GM23338 (cell line): ENCODE data around the gene PSMB5. TPM values are rescaled to one million over a fixed set of nuclear protein-coding genes. Genes with fewer than 3 reads are reported as not detected.

Experiments used
- ATAC-seq: fragments of 200-7000 bp; cut with Tn5 transposase; 3 replicates; pipeline ENCODE4 v1.9.1; 2020
- DNase-seq: peaks from one replicate; pipeline ENCODE4 v3.0.0-alpha.2; 2015; ENCODE audit warnings: low spot score
- H2AFZ ChIP-seq: fragments of 200-600 bp; sonication (generic); 2 replicates; pipeline ENCODE4 v1.8.0; 2016; ENCODE audit warnings: antibody characterized with exemption, mild to moderate bottlenecking, moderate library complexity
- H3F3A ChIP-seq: fragments of 200-600 bp; sonication (generic); replicated peaks from 2 replicates; pipeline ENCODE4 v1.8.0; 2017; ENCODE audit warnings: antibody characterized with exemption, mixed run types, low read depth
- H3K27ac ChIP-seq: fragments of 200-600 bp; sonication (generic); 2 replicates; pipeline ENCODE4 v1.6.1; 2016; ENCODE audit warnings: low read depth
- H3K27me3 ChIP-seq: fragments of 200-600 bp; sonication (generic); 2 replicates; pipeline ENCODE4 v1.8.0; 2016; ENCODE audit warnings: mild to moderate bottlenecking, mixed run types, moderate library complexity; ENCODE audit not compliant: insufficient read depth
- H3K36me3 ChIP-seq: fragments of 200-600 bp; sonication (generic); 2 replicates; pipeline ENCODE4 v1.8.0; 2016; ENCODE audit warnings: mild to moderate bottlenecking; ENCODE audit not compliant: insufficient read depth
- H3K4me1 ChIP-seq: fragments of 200-600 bp; sonication (generic); 2 replicates; pipeline ENCODE4 v1.8.0; 2016; ENCODE audit warnings: mild to moderate bottlenecking, moderate library complexity; ENCODE audit not compliant: insufficient read depth
- H3K4me2 ChIP-seq: fragments of 200-600 bp; sonication (generic); 2 replicates; pipeline ENCODE4 v1.7.1; 2017; ENCODE audit warnings: mixed run types
- H3K4me3 ChIP-seq: fragments of 200-600 bp; sonication (generic); 2 replicates; pipeline ENCODE4 v1.6.1; 2016; ENCODE audit warnings: mixed run types
- H3K79me2 ChIP-seq: fragments of 200-600 bp; sonication (generic); replicated peaks from 2 replicates; pipeline ENCODE4 v1.8.0; 2017; ENCODE audit warnings: mild to moderate bottlenecking; ENCODE audit not compliant: insufficient read depth
- H3K9me2 ChIP-seq: fragments of 200-600 bp; sonication (generic); 2 replicates; pipeline ENCODE4 v1.8.0; 2017; ENCODE audit not compliant: insufficient read depth
- H4K20me1 ChIP-seq: fragments of 200-600 bp; sonication (generic); replicated peaks from 2 replicates; pipeline ENCODE4 v1.8.0; 2017; ENCODE audit warnings: mild to moderate bottlenecking; ENCODE audit not compliant: insufficient read depth
- H3K27ac Mint-ChIP-seq: 2 replicates; pipeline ENCODE4 v1.8.0; 2020; ENCODE audit warnings: inconsistent platforms, mild to moderate bottlenecking, moderate library complexity, mixed read lengths
- H3K27me3 Mint-ChIP-seq: 3 replicates; pipeline ENCODE4 v1.8.0; 2022; ENCODE audit warnings: low read depth, mild to moderate bottlenecking, moderate library complexity, mixed read lengths, inconsistent platforms; ENCODE audit not compliant: insufficient read depth, poor library complexity
- H3K36me3 Mint-ChIP-seq: 3 replicates; pipeline ENCODE4 v1.8.0; 2021; ENCODE audit warnings: low read depth, mild to moderate bottlenecking, inconsistent platforms, moderate library complexity, mixed read lengths
- H3K4me1 Mint-ChIP-seq: 3 replicates; pipeline ENCODE4 v1.8.0; 2020; ENCODE audit warnings: mild to moderate bottlenecking, inconsistent platforms, mixed read lengths
- H3K4me3 Mint-ChIP-seq: 3 replicates; pipeline ENCODE4 v1.8.0; 2021; ENCODE audit warnings: moderate library complexity, mild to moderate bottlenecking, inconsistent platforms, mixed read lengths
- H3K9me3 Mint-ChIP-seq: 3 replicates; pipeline ENCODE4 v1.8.0; 2020; ENCODE audit warnings: moderate library complexity, mild to moderate bottlenecking, inconsistent platforms, mixed read lengths
- CREB1 ChIP-seq: fragments of 250-450 bp; sonication (Bioruptor Pico); IDR thresholded peaks from 2 replicates; pipeline ENCODE4 v1.5.0; 2020; ENCODE audit warnings: low read depth, mild to moderate bottlenecking, moderate library complexity
- ETS1 ChIP-seq: IDR thresholded peaks from 2 replicates; pipeline ENCODE4 v1.6.1; 2016; ENCODE audit warnings: antibody characterized with exemption
- EZH2 ChIP-seq: fragments of 200-600 bp; sonication (generic); IDR thresholded peaks from one replicate; pipeline ENCODE4 v1.8.0; 2017; ENCODE audit warnings: antibody characterized with exemption, mild to moderate bottlenecking, low read depth; ENCODE audit not compliant: unreplicated experiment
- EZH2phosphoT487 ChIP-seq: fragments of 200-600 bp; sonication (generic); IDR thresholded peaks from one replicate; pipeline ENCODE4 v1.8.1; 2018; ENCODE audit warnings: antibody characterized with exemption; ENCODE audit not compliant: unreplicated experiment
- POLR2AphosphoS5 ChIP-seq: IDR thresholded peaks from 2 replicates; pipeline ENCODE4 v1.6.1; 2016; ENCODE audit warnings: antibody characterized with exemption, low read depth
- STAT1 ChIP-seq: IDR thresholded peaks from one replicate; pipeline ENCODE4 v1.6.1; 2016; ENCODE audit warnings: antibody characterized with exemption; ENCODE audit not compliant: unreplicated experiment
- ZNF331 ChIP-seq: fragments of 250-450 bp; sonication (Bioruptor Pico); IDR thresholded peaks from 2 replicates; pipeline ENCODE4 v1.5.0; 2020; ENCODE audit warnings: low read depth, mild to moderate bottlenecking, moderate library complexity
- ZNF462 ChIP-seq: fragments of 250-450 bp; sonication (Bioruptor Pico); IDR thresholded peaks from 2 replicates; pipeline ENCODE4 v1.5.0; 2020; ENCODE audit warnings: mild to moderate bottlenecking, moderate library complexity
- polyA plus RNA-seq: library from polyadenylated mRNA; unstranded; fragments of >200 nt; fragmentation: Nextera tagmentation; extraction: Ambion mirVana; gene quantifications from 2 replicates; pipeline ENCODE4 v1.2.1, GENCODE V29; 2016
- total RNA-seq: library from RNA; depleted of rRNA; stranded (reverse); fragments of >200 nt; shearing (Covaris generic); gene quantifications from 2 replicates; pipeline ENCODE4 v1.2.3, GENCODE V29; 2014
- TF ChIP-seq, protein P1 (sequence below), 2 experiments: fragments of 200-600 bp in 1 of 2; sonication (generic) in 1 of 2; conservative IDR thresholded peaks; 2 replicates each; pipeline versions ENCODE4 v1.5.1 to v1.6.1; 2016 to 2017; ENCODE audit warnings: antibody characterized with exemption in 2 of 2, low read depth in 2 of 2, mild to moderate bottlenecking in 2 of 2, moderate library complexity in 1 of 2

PSMB5 gene
- total and polyA plus RNA-seq, 2 experiments from 2014 or later, result 265 to 341 TPM

- Mint-ChIP-seq H3K9me3 (no peaks in the 10 kb centered on the region), H3K27ac (no peak overlapping the region; the same call in 1 of the 2 replicates), H3K4me1 (peaks cover 26% of the 10 kb centered on the region), H3K4me3 (no peak overlapping the region), H3K27me3 (peaks cover 5% of the 10 kb centered on the region), H3K36me3 (peaks cover 20% of the 10 kb centered on the region)
- Histone ChIP-seq H4K20me1 (peaks cover 12% of the 10 kb centered on the region), H3K79me2 (no peaks in the 10 kb centered on the region), H3K4me1 (peaks cover 18% of the 10 kb centered on the region), H2AFZ (no peak overlapping the region), H3K4me3 (no peak overlapping the region), H3F3A (peaks cover 7% of the 10 kb centered on the region; the same call in 1 of the 2 replicates), H3K27me3 (no peaks in the 10 kb centered on the region), H3K4me2 (no peak overlapping the region), H3K36me3 (peaks cover 13% of the 10 kb centered on the region; the same call in 1 of the 2 replicates), H3K27ac (no peak overlapping the region), H3K9me2 (no peaks in the 10 kb centered on the region)
- no peak for TF ChIP-seq POLR2AphosphoS5
- no peak for ATAC-seq
- no peak for DNase-seq
Observed at GRCh38 chr14:23021434-23021833, 13.3 kb downstream of the PSMB5 start.

DNA sequence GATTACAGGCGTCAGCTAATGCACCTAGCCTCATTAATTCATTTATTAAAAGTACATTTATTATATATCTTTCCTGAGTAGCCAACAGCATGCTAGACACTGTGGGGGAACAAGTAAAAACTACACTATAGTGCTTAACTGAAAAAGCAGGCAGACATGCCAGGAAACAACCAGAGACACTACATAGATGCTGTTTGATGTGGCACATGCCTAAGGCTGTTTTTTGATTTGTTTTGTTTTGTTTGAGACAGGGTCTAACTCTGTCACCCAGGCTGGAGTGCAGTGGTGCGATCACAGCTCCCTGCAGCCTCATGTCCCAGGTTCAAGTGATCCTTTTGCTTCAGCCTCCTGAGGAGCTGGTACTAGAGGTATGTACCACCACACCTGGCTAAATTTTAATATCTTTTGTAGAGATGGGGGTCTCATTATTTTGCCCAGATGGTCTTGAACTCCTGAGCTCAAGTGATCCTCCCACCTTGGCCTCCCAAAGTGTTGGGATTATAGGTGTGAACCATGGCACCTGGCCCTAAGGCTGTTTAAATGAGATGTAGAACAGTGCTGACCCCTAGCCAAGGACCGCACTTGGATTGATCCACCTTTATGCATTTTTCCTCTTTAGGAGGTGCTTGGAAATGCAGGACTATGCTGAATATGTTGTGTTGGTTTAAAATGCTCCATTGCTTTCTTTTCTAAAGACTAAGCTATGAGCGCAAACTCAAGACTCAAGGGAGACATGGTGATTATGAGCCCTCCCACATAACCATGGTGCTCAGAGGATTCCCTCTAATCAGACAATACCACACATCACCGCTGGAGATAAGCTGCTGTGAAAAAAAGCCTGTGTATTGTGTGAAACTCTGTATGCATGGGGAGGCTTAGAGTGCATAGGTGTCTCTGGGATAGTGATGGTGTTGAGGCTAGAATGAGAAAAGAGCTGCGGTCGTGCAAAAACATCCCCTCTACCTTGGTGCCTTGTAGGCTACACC lies 14.3 kb downstream of the PSMB5 start:
- no peak for DNase-seq
- Histone ChIP-seq H3K9me2 (no peaks in the 10 kb centered on the region), H3K4me2 (no peak overlapping the region), H3K4me1 (peaks cover 13% of the 10 kb centered on the region; the same call in 1 of the 2 replicates), H2AFZ (no peak overlapping the region), H4K20me1 (peaks cover 5% of the 10 kb centered on the region), H3F3A (peaks cover 11% of the 10 kb centered on the region; the same call in 1 of the 2 replicates), H3K4me3 (no peak overlapping the region), H3K79me2 (no peaks in the 10 kb centered on the region), H3K27ac (no peak overlapping the region), H3K36me3 (0 out of 2 replicates have a peak, but pooled peaks cover 3% of the 10 kb centered on the region), H3K27me3 (no peaks in the 10 kb centered on the region)
- ATAC-seq, result no peak; the same call in 2 of the 3 replicates
- no peak overlapping the region for H3K27ac Mint-ChIP-seq
- H3K27me3 Mint-ChIP-seq, result peaks cover 5% of the 10 kb centered on the region
- H3K36me3 Mint-ChIP-seq, result peaks cover 10% of the 10 kb centered on the region
- no peak overlapping the region for H3K4me3 Mint-ChIP-seq
- peaks cover 21% of the 10 kb centered on the region for H3K4me1 Mint-ChIP-seq
- no peaks in the 10 kb centered on the region for H3K9me3 Mint-ChIP-seq
- TF ChIP-seq ZNF331 (CRISPR knock-in tag), result no peak
- no peak for TF ChIP-seq POLR2AphosphoS5
- no peak for TF ChIP-seq EZH2phosphoT487
- no peak for TF ChIP-seq EZH2
- TF ChIP-seq ETS1, result no peak
- no peak for TF ChIP-seq ZNF462 (CRISPR knock-in tag)
- TF ChIP-seq, protein P1, sequence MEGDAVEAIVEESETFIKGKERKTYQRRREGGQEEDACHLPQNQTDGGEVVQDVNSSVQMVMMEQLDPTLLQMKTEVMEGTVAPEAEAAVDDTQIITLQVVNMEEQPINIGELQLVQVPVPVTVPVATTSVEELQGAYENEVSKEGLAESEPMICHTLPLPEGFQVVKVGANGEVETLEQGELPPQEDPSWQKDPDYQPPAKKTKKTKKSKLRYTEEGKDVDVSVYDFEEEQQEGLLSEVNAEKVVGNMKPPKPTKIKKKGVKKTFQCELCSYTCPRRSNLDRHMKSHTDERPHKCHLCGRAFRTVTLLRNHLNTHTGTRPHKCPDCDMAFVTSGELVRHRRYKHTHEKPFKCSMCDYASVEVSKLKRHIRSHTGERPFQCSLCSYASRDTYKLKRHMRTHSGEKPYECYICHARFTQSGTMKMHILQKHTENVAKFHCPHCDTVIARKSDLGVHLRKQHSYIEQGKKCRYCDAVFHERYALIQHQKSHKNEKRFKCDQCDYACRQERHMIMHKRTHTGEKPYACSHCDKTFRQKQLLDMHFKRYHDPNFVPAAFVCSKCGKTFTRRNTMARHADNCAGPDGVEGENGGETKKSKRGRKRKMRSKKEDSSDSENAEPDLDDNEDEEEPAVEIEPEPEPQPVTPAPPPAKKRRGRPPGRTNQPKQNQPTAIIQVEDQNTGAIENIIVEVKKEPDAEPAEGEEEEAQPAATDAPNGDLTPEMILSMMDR (conservative IDR thresholded peaks at IDR 0.05; ENCODE audit: low read depth in 2 of 2), result no peak
- no peak for TF ChIP-seq CREB1
- no peak for TF ChIP-seq STAT1
